HG02981 (cell line): ENCODE data around the gene C4orf46.
A peak's percentile ranks its signal among the peaks of the same experiment; 100 is the strongest.
"Not testable (repeated sequence)": the region's sequence is repeated elsewhere in the genome, so short reads cannot be mapped to it uniquely, and the experiment has no call there.

Experiments used
- ATAC-seq: cut with Tn5 transposase; IDR thresholded peaks from one replicate; pipeline ENCODE4 v1.9.1; 2021; ENCODE audit warnings: mild to moderate bottlenecking, moderate library complexity; ENCODE audit not compliant: unreplicated experiment

The C4orf46 gene

GRCh38 chr4:158671665-158671914 is at the start of gene C4orf46:
Gene C4orf46, minus strand, starts transcription at chr4:158671887. Its CDS starts 86 bp downstream, at chr4:158671801.
- no peak for ATAC-seq

- no peak for ATAC-seq
Observed at GRCh38 chr4:158715802-158716201, 44.1 kb upstream of the C4orf46 start.

- no peak for ATAC-seq
Observed at GRCh38 chr4:158714937-158715336, 43.2 kb upstream of the C4orf46 start.

- not testable (repeated sequence) for ATAC-seq
Observed at GRCh38 chr4:158712622-158713021, 40.9 kb upstream of the C4orf46 start.

- ATAC-seq: no peak
Observed at GRCh38 chr4:158710814-158711213, 39.1 kb upstream of the C4orf46 start.

- no peak for ATAC-seq
Observed at GRCh38 chr4:158704274-158704673, 32.6 kb upstream of the C4orf46 start.

DNA sequence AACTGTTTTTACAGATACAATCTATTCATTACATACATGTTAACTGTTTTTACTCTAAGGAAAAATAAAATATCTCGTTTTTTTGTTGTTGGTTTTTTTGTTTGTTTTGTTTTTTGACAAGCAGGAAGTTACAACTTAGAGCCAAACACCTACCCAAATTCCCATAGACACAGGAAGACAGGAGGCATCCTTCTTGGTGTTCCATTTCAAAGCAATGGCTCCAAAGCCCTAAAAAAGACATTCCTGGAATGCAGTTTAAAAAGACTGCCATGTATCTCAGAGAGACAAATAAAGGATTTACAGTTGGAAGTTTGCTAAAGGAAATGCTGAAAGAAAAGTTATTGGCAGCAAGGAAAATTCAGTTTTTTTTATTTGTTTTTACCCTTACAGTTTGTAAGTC is 17.1 kb upstream of the C4orf46 start:
- no peak for ATAC-seq

DNA sequence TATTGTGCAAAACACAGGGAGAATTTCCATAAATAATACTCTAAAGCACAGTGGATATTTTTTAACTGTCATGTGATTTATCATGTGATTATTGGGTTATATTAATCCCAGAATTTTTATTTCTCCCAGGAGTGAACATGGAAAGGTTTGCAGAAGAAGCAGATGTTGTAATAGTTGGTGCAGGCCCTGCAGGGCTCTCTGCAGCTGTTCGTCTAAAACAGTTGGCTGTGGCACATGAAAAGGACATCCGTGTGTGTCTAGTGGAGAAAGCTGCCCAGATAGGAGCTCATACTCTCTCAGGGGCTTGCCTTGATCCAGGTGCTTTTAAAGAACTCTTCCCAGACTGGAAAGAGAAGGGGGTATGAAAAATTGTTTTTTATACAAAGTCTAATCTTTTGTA is 10.4 kb upstream of the C4orf46 start:
- ATAC-seq: no peak

DNA sequence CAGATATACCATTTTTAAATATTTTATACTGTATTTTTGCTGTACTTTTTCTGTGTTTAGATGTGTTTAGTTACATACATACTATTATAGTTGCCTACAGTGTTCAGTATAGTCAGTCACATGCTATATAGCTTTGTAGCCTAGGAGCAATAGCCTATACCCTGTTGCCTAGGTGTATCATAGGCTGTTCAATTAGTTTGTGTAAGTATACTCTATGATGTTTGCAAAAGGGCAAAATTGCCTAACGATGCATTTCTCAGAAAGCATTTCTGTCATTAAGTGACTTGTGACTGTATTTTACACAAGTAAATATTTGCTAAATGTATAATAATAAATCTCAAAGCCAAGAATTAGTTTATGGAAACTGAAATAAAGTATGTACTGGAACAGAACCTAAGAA is 9.9 kb upstream of the C4orf46 start:
- ATAC-seq: no peak

- no peak for ATAC-seq
Observed at GRCh38 chr4:158678767-158679166, 7.1 kb upstream of the C4orf46 start.

DNA sequence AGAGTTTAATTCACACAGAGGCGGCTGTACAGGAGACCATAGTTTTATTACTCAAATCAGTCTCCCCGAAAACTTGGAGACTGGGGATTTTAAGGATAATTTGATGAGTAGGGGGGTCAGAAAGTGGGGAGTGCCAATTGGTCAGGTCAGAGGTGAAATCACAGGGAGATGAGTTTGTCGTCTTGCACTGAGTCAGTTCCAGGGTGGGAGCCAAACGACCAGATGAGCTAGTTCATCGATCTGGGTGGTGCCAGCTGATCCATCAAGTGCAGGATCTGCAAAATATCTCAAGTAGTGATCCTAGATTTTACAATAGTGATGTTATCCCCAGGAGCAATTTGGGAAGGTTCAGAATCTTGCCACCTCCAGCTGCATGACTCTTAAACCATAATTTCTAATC is 4.4 kb upstream of the C4orf46 start:
- ATAC-seq: no peak

DNA sequence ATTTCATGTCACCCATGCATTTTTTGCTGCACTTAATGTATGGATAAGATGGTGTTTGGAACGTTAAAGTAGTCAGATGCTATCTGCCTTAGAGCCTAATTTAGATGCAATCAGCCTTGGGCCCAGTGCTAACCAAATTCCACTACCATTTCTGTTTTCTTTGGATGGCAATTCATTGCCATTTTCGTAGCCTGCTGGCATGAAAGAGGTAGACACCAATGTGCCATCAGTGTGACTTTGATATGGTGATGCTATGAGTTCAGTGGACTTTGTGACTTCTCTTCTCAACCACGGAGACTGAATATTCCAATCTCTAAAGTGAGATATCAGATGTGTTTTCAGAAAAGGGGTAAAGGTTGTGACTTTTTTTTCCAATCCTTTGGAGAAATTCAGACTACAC is 1.9 kb upstream of the C4orf46 start:
- no peak for ATAC-seq

- peak; percentile 84 for ATAC-seq
Observed at GRCh38 chr4:158671915-158672806, 474 bp upstream of the C4orf46 start, which contains the start of gene ETFDH. Gene ETFDH, plus strand, starts transcription at chr4:158672296. Its CDS starts 161 bp downstream, at chr4:158672457.

GRCh38 chr4:158670975-158671664 is 567 bp downstream of the C4orf46 start:
- ATAC-seq: peak; percentile 26

DNA sequence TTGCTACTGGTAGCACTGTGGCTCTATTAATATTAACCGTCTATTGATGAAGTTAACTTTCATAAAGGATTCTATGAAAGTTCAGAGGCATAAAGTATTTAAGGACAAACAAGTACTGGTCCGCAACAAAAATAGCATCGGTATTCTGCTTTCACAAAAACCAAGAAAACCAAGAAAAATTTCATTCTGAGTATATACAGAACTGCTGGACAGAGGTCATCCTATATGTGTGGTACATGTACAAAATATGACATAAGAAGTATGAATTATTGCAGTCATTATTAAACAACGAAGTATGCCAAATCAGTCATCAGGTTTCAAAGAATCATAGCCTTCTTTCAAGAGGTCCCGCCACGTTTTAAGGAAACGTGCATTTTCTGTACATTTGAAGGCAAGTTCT is 2.4 kb downstream of the C4orf46 start:
- no peak for ATAC-seq

DNA sequence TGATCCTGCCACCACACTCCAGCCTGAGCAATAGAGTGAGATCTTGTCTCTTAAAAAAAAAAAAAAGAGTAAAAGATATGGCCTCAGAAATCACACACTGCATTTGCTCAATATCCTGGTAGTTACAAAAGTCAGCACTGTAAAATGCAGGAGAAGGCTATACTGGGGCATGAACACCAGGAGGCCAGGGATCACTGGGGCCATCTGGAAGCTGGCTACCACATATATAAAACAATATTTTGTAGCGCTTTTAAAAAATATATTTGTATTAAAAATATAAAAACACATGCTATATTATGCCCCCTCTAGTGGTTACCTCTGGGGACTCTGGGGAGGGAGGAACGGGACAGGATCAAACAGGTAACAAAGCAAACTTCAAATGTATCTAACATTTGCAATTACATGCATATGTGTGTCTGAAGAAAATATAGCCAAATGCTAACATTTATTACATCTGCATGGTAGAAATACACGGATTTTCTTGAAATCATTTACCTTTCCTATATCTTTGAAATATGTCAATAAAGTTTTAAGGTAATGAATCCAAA is 4.0 kb downstream of the C4orf46 start:
- ATAC-seq: no peak

- no peak for ATAC-seq
Observed at GRCh38 chr4:158666892-158667291, 4.8 kb downstream of the C4orf46 start.

DNA sequence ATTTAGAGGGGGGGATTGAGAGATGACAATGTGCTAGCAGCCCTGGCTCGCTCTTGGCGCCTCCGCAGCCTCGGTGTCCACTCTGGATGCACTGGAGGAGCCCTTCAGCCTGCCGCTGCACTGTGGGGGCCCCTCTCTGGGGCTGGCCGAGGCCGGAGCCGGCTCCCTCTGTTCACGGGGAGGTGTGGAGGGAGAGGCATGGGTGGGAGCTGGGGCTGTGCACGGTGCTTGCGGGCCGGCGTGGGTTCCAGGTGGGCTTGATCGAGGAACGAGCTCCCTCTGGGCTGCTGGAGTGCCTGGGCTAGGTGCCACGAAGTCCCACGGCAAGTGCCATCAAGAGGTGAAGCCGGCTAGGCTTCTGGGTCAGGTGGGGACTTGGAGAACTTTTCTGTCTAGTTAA is 6.9 kb downstream of the C4orf46 start:
- no peak for ATAC-seq

- not testable (repeated sequence) for ATAC-seq
Observed at GRCh38 chr4:158663707-158664625, 7.7 kb downstream of the C4orf46 start.

- not testable (repeated sequence) for ATAC-seq
Observed at GRCh38 chr4:158663255-158663654, 8.4 kb downstream of the C4orf46 start.

GRCh38 chr4:158657291-158657690 is 14.4 kb downstream of the C4orf46 start:
- no peak for ATAC-seq
